Endodermal cell (in vitro differentiated cells): ENCODE measurements around the gene CCR5AS.

Source experiments
- DNase-seq: peaks from one replicate; pipeline ENCODE4 v3.0.0-alpha.2; 2017
- H3K27ac ChIP-seq: 2 replicates; pipeline ENCODE4 v1.5.1; 2013; ENCODE audit warnings: mild to moderate bottlenecking, low read depth, low read length, moderate library complexity
- H3K27me3 ChIP-seq: 2 replicates; pipeline ENCODE4 v1.6.1; 2013; ENCODE audit warnings: mild to moderate bottlenecking, low read length, moderate library complexity; ENCODE audit not compliant: insufficient read depth, control insufficient read depth, poor library complexity, severe bottlenecking
- H3K36me3 ChIP-seq: 2 replicates; pipeline ENCODE4 v1.7.0; 2013; ENCODE audit warnings: mild to moderate bottlenecking, low read length, moderate library complexity; ENCODE audit not compliant: control insufficient read depth, insufficient read depth
- H3K4me1 ChIP-seq: one replicate; pipeline ENCODE4 v1.7.0; 2013; ENCODE audit warnings: low read length; ENCODE audit not compliant: control insufficient read depth, insufficient read depth
- H3K4me3 ChIP-seq: 2 replicates; pipeline ENCODE4 v1.5.1; 2013; ENCODE audit warnings: mild to moderate bottlenecking, low read length, moderate library complexity
- H3K9ac ChIP-seq: 2 replicates; pipeline ENCODE4 v1.6.1; 2013; ENCODE audit warnings: mild to moderate bottlenecking, low read length, moderate library complexity; ENCODE audit not compliant: poor library complexity, severe bottlenecking; ENCODE audit errors: extremely low read depth
- H3K9me3 ChIP-seq: 2 replicates; pipeline ENCODE4 v1.6.1; 2013; ENCODE audit warnings: mild to moderate bottlenecking, low read length, moderate library complexity; ENCODE audit not compliant: control insufficient read depth
- H3K27ac Mint-ChIP-seq: 2 replicates; pipeline ENCODE4 v1.8.0; 2020; ENCODE audit warnings: mixed read lengths
- H3K27me3 Mint-ChIP-seq: 2 replicates; pipeline ENCODE4 v1.8.0; 2021; ENCODE audit warnings: mild to moderate bottlenecking, mixed read lengths; ENCODE audit not compliant: insufficient read depth
- H3K36me3 Mint-ChIP-seq: 2 replicates; pipeline ENCODE4 v1.8.0; 2020; ENCODE audit warnings: low read depth, mixed read lengths
- H3K4me1 Mint-ChIP-seq: 2 replicates; pipeline ENCODE4 v1.8.0; 2020; ENCODE audit warnings: mixed read lengths
- H3K4me3 Mint-ChIP-seq: 2 replicates; pipeline ENCODE4 v1.8.0; 2020; ENCODE audit warnings: mild to moderate bottlenecking, moderate library complexity, mixed read lengths
- H3K9me3 Mint-ChIP-seq: 2 replicates; pipeline ENCODE4 v1.8.0; 2020; ENCODE audit warnings: mild to moderate bottlenecking, mixed read lengths
- WGBS, 2 experiments: methylation state at CpG; one replicate each; pipeline versions ENCODE4 v1.1.5 to v1.1.7; 2013; ENCODE audit warnings: missing lambda C conversion rate in 2 of 2, mixed read lengths in 1 of 2; ENCODE audit not compliant: insufficient coverage in 1 of 2, insufficient read length in 1 of 2; 5-methylcytosine and 5-hydroxymethylcytosine counted together
- TF ChIP-seq, protein P1 (sequence below): fragments of 200-600 bp; sonication (generic); conservative IDR thresholded peaks from 2 replicates; pipeline ENCODE4 v1.5.0; 2021; ENCODE audit warnings: antibody characterized with exemption, mild to moderate bottlenecking

The CCR5AS gene

DNA sequence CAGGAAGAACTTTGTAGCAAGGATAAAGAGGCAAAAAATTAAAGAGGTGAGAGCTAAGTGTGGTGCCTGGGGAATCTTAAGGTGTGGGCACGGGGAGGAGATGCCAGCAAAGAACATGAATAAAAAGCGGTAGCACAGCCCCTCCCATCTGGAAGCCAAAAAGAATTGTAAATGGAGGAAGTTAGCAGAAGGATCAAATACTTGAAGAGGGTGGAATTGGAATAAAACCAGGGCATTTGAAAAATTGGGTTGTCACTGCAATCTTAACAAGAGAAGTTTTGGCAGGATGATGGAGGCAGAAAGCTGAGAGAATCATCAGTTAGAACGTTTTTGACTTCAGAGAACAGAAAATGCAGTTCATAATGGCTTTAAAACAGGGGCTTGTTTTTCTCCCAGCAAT is 50.6 kb downstream of the CCR5AS start:
- H3K9me3 ChIP-seq, result no peaks in the 10 kb centered on the region
- Mint-ChIP-seq H3K27ac (no peak overlapping the region), H3K4me3 (no peak overlapping the region), H3K27me3 (peaks cover 75% of the 10 kb centered on the region), H3K36me3 (no peaks in the 10 kb centered on the region), H3K4me1 (peaks cover 24% of the 10 kb centered on the region), H3K9me3 (no peaks in the 10 kb centered on the region)
- peaks cover 77% of the 10 kb centered on the region for H3K27me3 ChIP-seq
- H3K27ac ChIP-seq, result no peak overlapping the region
- TF ChIP-seq, protein P1, sequence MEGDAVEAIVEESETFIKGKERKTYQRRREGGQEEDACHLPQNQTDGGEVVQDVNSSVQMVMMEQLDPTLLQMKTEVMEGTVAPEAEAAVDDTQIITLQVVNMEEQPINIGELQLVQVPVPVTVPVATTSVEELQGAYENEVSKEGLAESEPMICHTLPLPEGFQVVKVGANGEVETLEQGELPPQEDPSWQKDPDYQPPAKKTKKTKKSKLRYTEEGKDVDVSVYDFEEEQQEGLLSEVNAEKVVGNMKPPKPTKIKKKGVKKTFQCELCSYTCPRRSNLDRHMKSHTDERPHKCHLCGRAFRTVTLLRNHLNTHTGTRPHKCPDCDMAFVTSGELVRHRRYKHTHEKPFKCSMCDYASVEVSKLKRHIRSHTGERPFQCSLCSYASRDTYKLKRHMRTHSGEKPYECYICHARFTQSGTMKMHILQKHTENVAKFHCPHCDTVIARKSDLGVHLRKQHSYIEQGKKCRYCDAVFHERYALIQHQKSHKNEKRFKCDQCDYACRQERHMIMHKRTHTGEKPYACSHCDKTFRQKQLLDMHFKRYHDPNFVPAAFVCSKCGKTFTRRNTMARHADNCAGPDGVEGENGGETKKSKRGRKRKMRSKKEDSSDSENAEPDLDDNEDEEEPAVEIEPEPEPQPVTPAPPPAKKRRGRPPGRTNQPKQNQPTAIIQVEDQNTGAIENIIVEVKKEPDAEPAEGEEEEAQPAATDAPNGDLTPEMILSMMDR, result no peak
- DNase-seq, result no peak
- H3K4me1 ChIP-seq, result peaks cover 9% of the 10 kb centered on the region
- H3K36me3 ChIP-seq, result no peaks in the 10 kb centered on the region
- H3K9ac ChIP-seq, result no peak overlapping the region
- 81 to 84% methylated on average over 3 of the region's 3 CpGs for WGBS, 2 experiments
- no peak overlapping the region for H3K4me3 ChIP-seq

DNA sequence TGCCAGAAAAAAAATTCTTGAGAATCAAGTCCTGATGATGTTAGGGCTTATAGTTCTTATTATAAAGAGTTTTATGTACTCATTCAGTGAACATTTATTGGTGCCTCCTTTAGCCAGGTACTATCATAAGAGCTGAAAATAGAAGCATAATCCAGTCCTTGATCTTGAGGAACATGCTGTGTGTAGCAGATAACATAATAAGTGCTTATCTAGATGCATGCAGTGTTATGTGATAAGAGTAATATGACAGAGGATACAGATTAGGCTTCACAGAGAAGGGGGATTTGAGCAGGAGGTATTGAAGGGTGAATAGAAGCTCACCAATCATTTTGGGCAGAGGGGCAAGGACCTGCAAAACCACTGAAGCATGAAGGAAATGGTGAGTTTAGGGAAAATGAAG is 51.9 kb downstream of the CCR5AS start:
- no peak overlapping the region for H3K9ac ChIP-seq
- no peak overlapping the region for H3K4me3 Mint-ChIP-seq
- no peaks in the 10 kb centered on the region for H3K36me3 Mint-ChIP-seq
- TF ChIP-seq, protein P1, result no peak
- no peak overlapping the region for H3K27ac Mint-ChIP-seq
- peaks cover 90% of the 10 kb centered on the region for H3K27me3 ChIP-seq
- no peak overlapping the region for H3K4me3 ChIP-seq
- no peak overlapping the region for H3K27ac ChIP-seq
- no peaks in the 10 kb centered on the region for H3K9me3 ChIP-seq
- H3K36me3 ChIP-seq, result no peaks in the 10 kb centered on the region
- H3K27me3 Mint-ChIP-seq, result peaks cover 87% of the 10 kb centered on the region
- DNase-seq, result no peak
- no peaks in the 10 kb centered on the region for H3K9me3 Mint-ChIP-seq
- peaks cover 9% of the 10 kb centered on the region for H3K4me1 ChIP-seq
- peaks cover 16% of the 10 kb centered on the region for H3K4me1 Mint-ChIP-seq

DNA sequence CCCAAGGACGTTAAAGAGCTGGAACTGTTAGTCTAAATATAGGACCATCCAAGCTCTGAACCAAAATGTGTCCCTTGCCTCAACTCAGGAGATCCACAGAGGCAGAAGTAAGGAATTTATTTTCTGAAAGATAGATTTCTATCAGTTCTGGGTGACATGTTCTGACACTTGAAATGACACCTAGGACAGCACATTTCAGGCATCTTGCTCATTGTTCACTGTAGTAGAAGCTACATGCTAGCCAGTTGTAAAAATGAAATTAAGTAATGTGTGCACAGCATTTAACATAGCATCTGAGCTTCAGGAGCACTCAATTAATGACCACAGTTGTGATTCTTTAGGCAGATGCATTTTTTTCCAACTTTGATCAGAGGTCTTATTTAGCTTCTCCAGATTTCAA is 52.4 kb downstream of the CCR5AS start:
- Histone ChIP-seq H3K9ac (no peak overlapping the region), H3K36me3 (no peaks in the 10 kb centered on the region), H3K27ac (no peak overlapping the region), H3K27me3 (peaks cover 95% of the 10 kb centered on the region), H3K4me1 (peaks cover 5% of the 10 kb centered on the region), H3K4me3 (no peak overlapping the region), H3K9me3 (no peaks in the 10 kb centered on the region)
- DNase-seq, result no peak
- Mint-ChIP-seq H3K27ac (no peak overlapping the region), H3K27me3 (peaks cover 92% of the 10 kb centered on the region), H3K4me3 (no peak overlapping the region), H3K9me3 (no peaks in the 10 kb centered on the region), H3K4me1 (peaks cover 13% of the 10 kb centered on the region), H3K36me3 (no peaks in the 10 kb centered on the region)
- WGBS, 2 experiments, result 70% methylated on average over 1 of the region's 1 CpG; no CpG with 5 or more reads in 1 of the 2 experiments
- TF ChIP-seq, protein P1, result no peak
